Gastrocnemius medialis (tissue), 4 donors: ENCODE results near the gene TBCCD1.

Experiments
- POLR2A ChIP-seq, 2 donors: fragments of 450-650 bp; IDR thresholded peaks; one replicate each; pipeline ENCODE4 v1.6.1; 2017; ENCODE audit warnings: antibody characterized with exemption in 2 of 2, mild to moderate bottlenecking in 2 of 2, moderate library complexity in 2 of 2
- TF ChIP-seq, protein P1 (sequence below), 5 experiments: fragments of 450-650 bp in 3 of 5; fragments of 200-600 bp in 2 of 5; sonication (generic) in 2 of 5; IDR thresholded peaks in 4 of 5; conservative IDR thresholded peaks in 1 of 5; 1 replicate in 4 of 5; 2 replicates in 1 of 5; pipeline ENCODE4 v1.5.1; 2016 to 2019; ENCODE audit warnings: antibody characterized with exemption in 5 of 5, mild to moderate bottlenecking in 3 of 5, moderate library complexity in 3 of 5

DNA sequence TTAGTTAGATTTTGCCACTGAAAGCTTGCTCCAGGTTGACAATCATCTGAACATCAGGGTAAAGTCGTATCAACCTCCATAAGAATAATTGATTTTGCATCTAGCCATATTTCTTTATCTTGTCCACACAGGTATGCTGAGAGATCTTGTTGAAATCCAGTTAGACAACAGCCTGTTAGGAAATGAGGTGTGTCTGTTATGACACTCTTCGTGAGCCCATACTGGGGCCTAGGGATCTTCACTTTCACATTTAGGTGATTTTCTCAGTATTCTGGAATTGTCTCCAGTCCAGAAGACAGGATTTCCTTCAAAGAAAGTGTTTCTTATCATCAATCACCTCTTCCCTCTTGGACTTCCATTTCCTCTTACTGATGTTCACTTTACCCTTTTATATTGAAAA lies 21.5 kb upstream of the TBCCD1 start:
- TF ChIP-seq, protein P1, sequence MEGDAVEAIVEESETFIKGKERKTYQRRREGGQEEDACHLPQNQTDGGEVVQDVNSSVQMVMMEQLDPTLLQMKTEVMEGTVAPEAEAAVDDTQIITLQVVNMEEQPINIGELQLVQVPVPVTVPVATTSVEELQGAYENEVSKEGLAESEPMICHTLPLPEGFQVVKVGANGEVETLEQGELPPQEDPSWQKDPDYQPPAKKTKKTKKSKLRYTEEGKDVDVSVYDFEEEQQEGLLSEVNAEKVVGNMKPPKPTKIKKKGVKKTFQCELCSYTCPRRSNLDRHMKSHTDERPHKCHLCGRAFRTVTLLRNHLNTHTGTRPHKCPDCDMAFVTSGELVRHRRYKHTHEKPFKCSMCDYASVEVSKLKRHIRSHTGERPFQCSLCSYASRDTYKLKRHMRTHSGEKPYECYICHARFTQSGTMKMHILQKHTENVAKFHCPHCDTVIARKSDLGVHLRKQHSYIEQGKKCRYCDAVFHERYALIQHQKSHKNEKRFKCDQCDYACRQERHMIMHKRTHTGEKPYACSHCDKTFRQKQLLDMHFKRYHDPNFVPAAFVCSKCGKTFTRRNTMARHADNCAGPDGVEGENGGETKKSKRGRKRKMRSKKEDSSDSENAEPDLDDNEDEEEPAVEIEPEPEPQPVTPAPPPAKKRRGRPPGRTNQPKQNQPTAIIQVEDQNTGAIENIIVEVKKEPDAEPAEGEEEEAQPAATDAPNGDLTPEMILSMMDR (IDR thresholded peaks at IDR 0.05 in 4 of 5, conservative IDR thresholded peaks at IDR 0.05 in 1 of 5) = no peak
- TF ChIP-seq POLR2A (IDR thresholded peaks at IDR 0.05) = no peak
